IMR-90 (cell line): Measurements from ENCODE around the gene SAMM50. TPM values are rescaled to one million over a fixed set of nuclear protein-coding genes. Genes with fewer than 3 reads are reported as not detected.

Source experiments
- ATAC-seq: fragments of 200-7000 bp; cut with Tn5 transposase; 2 replicates; pipeline ENCODE4 v1.9.1; 2020; ENCODE audit warnings: low read depth, mild to moderate bottlenecking, moderate library complexity
- BruUV-seq: library from RNA; stranded (reverse); fragments of 400-500 nt; replicated peaks from 2 replicates; lab custom pipeline; 2021; lab: Mats Ljungman, UMichigan
- CTCF ChIA-PET: fragments of 300-600 bp; formaldehyde crosslinking; extraction: SDS; loops from one replicate; lab custom pipeline; 2021; ENCODE audit warnings: antibody characterized with exemption; lab: Yijun Ruan, JAX
- POLR2A ChIA-PET: fragments of 300-600 bp; sonication (Branson Sonifier 250); formaldehyde crosslinking; loops from one replicate; lab custom pipeline; 2022; ENCODE audit warnings: antibody characterized with exemption; ENCODE audit not compliant: unreplicated experiment; lab: Charles Lee
- DNase-seq: peaks from one replicate; pipeline ENCODE4 v3.0.0; 2013
- H2AFZ ChIP-seq: replicated peaks from 2 replicates; pipeline ENCODE3; 2013; ENCODE audit warnings: low read length, mild to moderate bottlenecking; ENCODE audit not compliant: poor library complexity
- H2AK5ac ChIP-seq: 2 replicates; pipeline ENCODE4 v1.6.1; 2013; ENCODE audit warnings: low read depth, low read length, inconsistent platforms
- H2AK9ac ChIP-seq: replicated peaks from 2 replicates; pipeline ENCODE3; 2013; ENCODE audit warnings: mild to moderate bottlenecking, low read depth, low read length, moderate library complexity; ENCODE audit not compliant: poor library complexity
- H2BK120ac ChIP-seq: 2 replicates; pipeline ENCODE4 v1.6.1; 2013; ENCODE audit warnings: low read depth, low read length, inconsistent platforms
- H2BK15ac ChIP-seq: 3 replicates; pipeline ENCODE4 v1.6.1; 2013; ENCODE audit warnings: low read depth, low read length, inconsistent platforms
- H2BK20ac ChIP-seq: 2 replicates; pipeline ENCODE4 v1.6.1; 2013; ENCODE audit warnings: low read depth, mild to moderate bottlenecking, inconsistent platforms, low read length, moderate library complexity
- H2BK5ac ChIP-seq: 2 replicates; pipeline ENCODE4 v1.6.1; 2013; ENCODE audit warnings: mild to moderate bottlenecking, low read depth, low read length, inconsistent platforms; ENCODE audit not compliant: poor library complexity, severe bottlenecking
- H3K14ac ChIP-seq: replicated peaks from 2 replicates; pipeline ENCODE4 v1.6.1; 2013; ENCODE audit warnings: low read depth, low read length, inconsistent platforms
- H3K18ac ChIP-seq: 2 replicates; pipeline ENCODE4 v1.6.1; 2013; ENCODE audit warnings: low read depth, low read length, control low read depth
- H3K23ac ChIP-seq: 2 replicates; pipeline ENCODE4 v1.6.1; 2013; ENCODE audit warnings: low read depth, low read length, inconsistent platforms
- H3K27ac ChIP-seq: 2 replicates; pipeline ENCODE4 v1.5.1; 2013; ENCODE audit warnings: mild to moderate bottlenecking, control low read depth, low read length; ENCODE audit not compliant: insufficient read depth
- H3K27me3 ChIP-seq: 2 replicates; pipeline ENCODE4 v1.6.1; 2013; ENCODE audit warnings: low read length; ENCODE audit not compliant: control insufficient read depth, insufficient read depth
- H3K36me3 ChIP-seq: 2 replicates; pipeline ENCODE4 v1.6.1; 2013; ENCODE audit warnings: low read length, mixed read lengths; ENCODE audit not compliant: control insufficient read depth, insufficient read depth
- H3K4ac ChIP-seq: 2 replicates; pipeline ENCODE4 v1.6.1; 2013; ENCODE audit warnings: low read depth, low read length, inconsistent platforms
- H3K4me1 ChIP-seq: 2 replicates; pipeline ENCODE4 v1.6.1; 2013; ENCODE audit warnings: low read length, mixed read lengths; ENCODE audit not compliant: control insufficient read depth, insufficient read depth
- H3K4me2 ChIP-seq: 2 replicates; pipeline ENCODE4 v1.6.1; 2013; ENCODE audit warnings: low read depth, mild to moderate bottlenecking, control low read depth, low read length, moderate library complexity
- H3K4me3 ChIP-seq: 2 replicates; pipeline ENCODE4 v1.5.1; 2013; ENCODE audit warnings: low read depth, mild to moderate bottlenecking, control low read depth, low read length, moderate library complexity; ENCODE audit not compliant: insufficient read depth
- H3K56ac ChIP-seq: 2 replicates; pipeline ENCODE4 v1.6.1; 2013; ENCODE audit warnings: low read length, inconsistent platforms; ENCODE audit not compliant: insufficient read depth; ENCODE audit errors: extremely low read depth
- H3K79me1 ChIP-seq, 2 experiments: 2 replicates each; pipeline ENCODE4 v1.6.1; 2013; ENCODE audit warnings: low read length in 2 of 2, inconsistent platforms in 1 of 2, low read depth in 1 of 2
- H3K9ac ChIP-seq: 2 replicates; pipeline ENCODE4 v1.6.1; 2013; ENCODE audit warnings: low read depth, low read length, control low read depth
- H3K9me1 ChIP-seq: 2 replicates; pipeline ENCODE4 v1.6.1; 2013; ENCODE audit warnings: low read length, inconsistent platforms; ENCODE audit not compliant: insufficient read depth
- H3K9me3 ChIP-seq: 2 replicates; pipeline ENCODE4 v1.6.1; 2013; ENCODE audit warnings: low read length; ENCODE audit not compliant: control insufficient read depth, insufficient read depth
- H4K20me1 ChIP-seq: 2 replicates; pipeline ENCODE4 v1.6.1; 2013; ENCODE audit warnings: low read length, inconsistent platforms; ENCODE audit not compliant: insufficient read depth
- H4K5ac ChIP-seq: 2 replicates; pipeline ENCODE4 v1.6.1; 2013; ENCODE audit warnings: mild to moderate bottlenecking, low read depth, low read length, control low read depth
- H4K8ac ChIP-seq, 2 experiments: 2 replicates each; pipeline ENCODE4 v1.6.1; 2013; ENCODE audit warnings: low read depth in 2 of 2, low read length in 2 of 2, control low read depth in 1 of 2, inconsistent platforms in 1 of 2
- H4K91ac ChIP-seq: 2 replicates; pipeline ENCODE4 v1.6.1; 2013; ENCODE audit warnings: low read depth, low read length, inconsistent platforms; ENCODE audit not compliant: insufficient read depth
- BHLHE40 ChIP-seq: fragments of 150-350 bp; IDR thresholded peaks from 2 replicates; pipeline ENCODE4 v1.6.1; 2016; ENCODE audit warnings: mild to moderate bottlenecking, low read depth, low read length
- CHD1 ChIP-seq: IDR thresholded peaks from 2 replicates; pipeline ENCODE4 v1.6.1; 2012; ENCODE audit warnings: low read depth, low read length, improper control_type of control experiment
- FOS ChIP-seq: fragments of 150-350 bp; IDR thresholded peaks from 2 replicates; pipeline ENCODE4 v1.6.1; 2016; ENCODE audit warnings: low read depth, low read length
- MAFK ChIP-seq: IDR thresholded peaks from 2 replicates; pipeline ENCODE4 v1.6.1; 2012; ENCODE audit warnings: low read depth, low read length, improper control_type of control experiment
- MAZ ChIP-seq: IDR thresholded peaks from 2 replicates; pipeline ENCODE4 v1.6.1; 2012; ENCODE audit warnings: low read depth, mild to moderate bottlenecking, low read length, improper control_type of control experiment, moderate library complexity, borderline replicate concordance
- RAD21 ChIP-seq: IDR thresholded peaks from 2 replicates; pipeline ENCODE4 v1.6.1; 2012; ENCODE audit warnings: low read length, improper control_type of control experiment
- RCOR1 ChIP-seq: IDR thresholded peaks from 2 replicates; pipeline ENCODE4 v1.6.1; 2012; ENCODE audit warnings: mild to moderate bottlenecking, low read length, improper control_type of control experiment; ENCODE audit not compliant: insufficient replicate concordance
- RFX5 ChIP-seq: IDR thresholded peaks from 2 replicates; pipeline ENCODE4 v1.8.0; 2012; ENCODE audit warnings: low read depth, mild to moderate bottlenecking, low read length, moderate library complexity
- SMC3 ChIP-seq: fragments of 150-350 bp; IDR thresholded peaks from 2 replicates; pipeline ENCODE4 v1.6.1; 2016; ENCODE audit warnings: low read depth, mild to moderate bottlenecking, antibody characterized with exemption, low read length, moderate library complexity
- WGBS, 2 experiments: methylation state at CpG; one replicate each; pipeline versions ENCODE4 v1.1.5 to v1.1.7; 2013; ENCODE audit warnings: missing lambda C conversion rate in 2 of 2; ENCODE audit not compliant: insufficient read length in 1 of 2; ENCODE audit errors: extremely low coverage in 2 of 2; 5-methylcytosine and 5-hydroxymethylcytosine counted together
- dilution Hi-C: fragments of 300-500 bp; cut with HindIII; formaldehyde crosslinking; loops from one replicate; pipeline ENCODE4 v1.14.3; 2018; ENCODE audit warnings: low sequenced_read_pairs; ENCODE audit not compliant: unreplicated experiment
- in situ Hi-C: fragments of 300-500 bp; cut with MboI; formaldehyde crosslinking; loops from 3 replicates; pipeline ENCODE4 v1.14.3; 2019; ENCODE audit warnings: low sequenced_read_pairs, inconsistent platforms, mixed read lengths
- intact Hi-C: fragments of 100-400 bp; cut with micrococcal nuclease; formaldehyde crosslinking; loops from 2 replicates; pipeline ENCODE4 v1.10.0; 2022
- polyA plus RNA-seq, 3 experiments: library from polyadenylated mRNA; depleted of rRNA; stranded (reverse); fragments of >200 nt; gene quantifications; 2 replicates each; pipeline ENCODE4 v1.2.3, GENCODE V29; 2012; ENCODE audit warnings: low replicate concordance in 1 of 3
- total RNA-seq: library from RNA; depleted of rRNA; stranded (reverse); fragments of >200 nt; gene quantifications from 2 replicates; pipeline ENCODE4 v1.2.3, GENCODE V29; 2012
- TF ChIP-seq, protein P1 (sequence below): fragments of 150-350 bp; IDR thresholded peaks from 2 replicates; pipeline ENCODE4 v1.6.1; 2016; ENCODE audit warnings: low read depth, mild to moderate bottlenecking, low read length, moderate library complexity, borderline replicate concordance
- TF ChIP-seq, protein P2 (sequence below): fragments of 150-350 bp; IDR thresholded peaks from 2 replicates; pipeline ENCODE4 v1.6.1; 2017; ENCODE audit warnings: mild to moderate bottlenecking, antibody characterized with exemption, low read length, low read depth
- TF ChIP-seq, protein P3 (sequence below): conservative IDR thresholded peaks from 2 replicates; pipeline ENCODE4 v1.5.1; 2012; ENCODE audit warnings: mild to moderate bottlenecking, low read depth, low read length, improper control_type of control experiment

The SAMM50 gene
- total and polyA plus RNA-seq, 2 of the 4 experiments (the other 2 are of a cell fraction): 40.6 to 43.7 TPM

DNA sequence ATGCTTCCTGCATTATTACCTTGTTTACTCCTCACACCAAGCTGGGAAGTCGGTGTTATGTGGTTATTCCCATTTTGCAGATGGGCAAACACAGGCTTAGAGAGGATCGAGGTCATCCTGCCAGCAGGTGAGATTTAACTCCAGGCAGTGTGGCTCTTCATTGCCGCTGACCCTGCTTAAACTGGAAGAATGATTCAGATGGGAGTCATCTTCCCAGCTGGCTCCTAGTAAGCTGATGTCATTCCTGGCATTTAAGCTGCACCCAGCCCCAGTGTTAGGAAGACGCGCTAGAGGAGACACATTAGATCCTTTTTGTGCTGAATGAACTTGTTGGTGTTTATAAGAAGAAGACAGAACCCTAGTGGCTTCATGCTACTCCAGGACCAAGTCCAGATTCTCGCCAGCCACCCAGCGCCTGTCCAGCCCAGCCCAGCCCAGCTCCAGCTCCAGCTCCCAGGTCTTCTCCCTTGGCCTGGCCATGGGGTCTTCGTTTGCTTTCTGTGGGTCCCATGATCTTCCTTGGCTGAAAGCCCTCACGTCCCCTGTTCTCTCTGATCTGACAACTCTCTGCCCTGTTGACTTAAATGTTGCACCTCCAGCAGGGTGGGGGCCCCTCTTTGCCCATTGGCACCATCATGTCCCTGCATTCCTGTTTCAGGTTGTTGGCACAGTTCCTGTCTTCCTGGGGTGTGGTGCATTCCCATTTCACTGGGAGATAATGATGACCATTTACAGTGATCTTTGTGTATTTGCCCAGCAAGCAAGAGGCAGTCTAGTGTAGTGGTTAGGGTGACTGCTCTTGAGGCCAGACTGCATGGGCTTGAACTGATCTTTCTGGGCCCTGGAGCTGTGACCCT, 82.5 kb downstream of the SAMM50 start:
- H3K4ac ChIP-seq: peak overlapping the region; percentile 49
- DNase-seq (peak; percentile 97), ATAC-seq (peak; percentile 96)
- no peak overlapping the region for H3K23ac ChIP-seq
- H2BK15ac ChIP-seq: peak overlapping the region; percentile 9; the same call in 1 of the 3 replicates
- H2BK120ac ChIP-seq: peak overlapping the region; percentile 31; the same call in 1 of the 2 replicates
- H2AFZ ChIP-seq: peak overlapping the region; percentile 55
- peak overlapping the region; percentile 64 for H2BK20ac ChIP-seq
- intact Hi-C loops (no loop called here), dilution Hi-C loops (no loop called here), in situ Hi-C loops (no loop called here)
- ChIA-PET POLR2A (no interaction called here), CTCF (no interaction called here)
- peak overlapping the region in 1 of 2 experiments; percentile 24; a peak in 1 of 4 replicates for H4K8ac ChIP-seq
- no peaks in the 10 kb centered on the region for H3K36me3 ChIP-seq
- no peaks in the 10 kb centered on the region for H3K27me3 ChIP-seq
- peak overlapping the region; percentile 54 for H3K27ac ChIP-seq
- H3K4me2 ChIP-seq: peak overlapping the region; percentile 56
- WGBS, 2 experiments: 17% methylated on average over 3 of the region's 9 CpGs; no CpG with 5 or more reads in 1 of the 2 experiments
- BruUV-seq: no TSS peak
- peak overlapping the region; percentile 48 for H2AK5ac ChIP-seq
- peak overlapping the region; percentile 16 for H3K18ac ChIP-seq
- no peaks in the 10 kb centered on the region for H3K9me3 ChIP-seq
- H3K9ac ChIP-seq: peak overlapping the region; percentile 1; the same call in 1 of the 2 replicates
- H2BK5ac ChIP-seq: peak overlapping the region; percentile 42
- H3K79me1 ChIP-seq: peaks cover 12 to 39% of the 10 kb centered on the region in 2 experiments; a peak in 3 of 4 replicates
- no peak overlapping the region for H3K4me3 ChIP-seq
- peak overlapping the region; percentile 7 for H4K91ac ChIP-seq
- peaks cover 10% of the 10 kb centered on the region for H3K4me1 ChIP-seq
- H3K56ac ChIP-seq: no peak overlapping the region
- H2AK9ac ChIP-seq: peak overlapping the region; percentile 18
- peaks cover 11% of the 10 kb centered on the region; the same call in 1 of the 2 replicates for H4K20me1 ChIP-seq
- H4K5ac ChIP-seq: 0 out of 2 replicates have a peak overlapping the region, but pooled peaks have one; percentile 3
- peak overlapping the region; percentile 53; the same call in 1 of the 2 replicates for H3K14ac ChIP-seq
- peaks cover 10% of the 10 kb centered on the region for H3K9me1 ChIP-seq
- TF ChIP-seq RCOR1 (peak; percentile 98), MAZ (no peak), RFX5 (no peak), SMC3 (no peak), RAD21 (peak; percentile 19), BHLHE40 (0 out of 2 replicates have a peak, but pooled peaks have one; percentile 25), MAFK (peak; percentile 63; the same call in 1 of the 2 replicates), FOS (peak; percentile 96), CHD1 (no peak)
- TF ChIP-seq, protein P1, sequence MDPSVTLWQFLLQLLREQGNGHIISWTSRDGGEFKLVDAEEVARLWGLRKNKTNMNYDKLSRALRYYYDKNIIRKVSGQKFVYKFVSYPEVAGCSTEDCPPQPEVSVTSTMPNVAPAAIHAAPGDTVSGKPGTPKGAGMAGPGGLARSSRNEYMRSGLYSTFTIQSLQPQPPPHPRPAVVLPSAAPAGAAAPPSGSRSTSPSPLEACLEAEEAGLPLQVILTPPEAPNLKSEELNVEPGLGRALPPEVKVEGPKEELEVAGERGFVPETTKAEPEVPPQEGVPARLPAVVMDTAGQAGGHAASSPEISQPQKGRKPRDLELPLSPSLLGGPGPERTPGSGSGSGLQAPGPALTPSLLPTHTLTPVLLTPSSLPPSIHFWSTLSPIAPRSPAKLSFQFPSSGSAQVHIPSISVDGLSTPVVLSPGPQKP: no peak
- TF ChIP-seq, protein P2, sequence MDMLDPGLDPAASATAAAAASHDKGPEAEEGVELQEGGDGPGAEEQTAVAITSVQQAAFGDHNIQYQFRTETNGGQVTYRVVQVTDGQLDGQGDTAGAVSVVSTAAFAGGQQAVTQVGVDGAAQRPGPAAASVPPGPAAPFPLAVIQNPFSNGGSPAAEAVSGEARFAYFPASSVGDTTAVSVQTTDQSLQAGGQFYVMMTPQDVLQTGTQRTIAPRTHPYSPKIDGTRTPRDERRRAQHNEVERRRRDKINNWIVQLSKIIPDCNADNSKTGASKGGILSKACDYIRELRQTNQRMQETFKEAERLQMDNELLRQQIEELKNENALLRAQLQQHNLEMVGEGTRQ: no peak
- TF ChIP-seq, protein P3, sequence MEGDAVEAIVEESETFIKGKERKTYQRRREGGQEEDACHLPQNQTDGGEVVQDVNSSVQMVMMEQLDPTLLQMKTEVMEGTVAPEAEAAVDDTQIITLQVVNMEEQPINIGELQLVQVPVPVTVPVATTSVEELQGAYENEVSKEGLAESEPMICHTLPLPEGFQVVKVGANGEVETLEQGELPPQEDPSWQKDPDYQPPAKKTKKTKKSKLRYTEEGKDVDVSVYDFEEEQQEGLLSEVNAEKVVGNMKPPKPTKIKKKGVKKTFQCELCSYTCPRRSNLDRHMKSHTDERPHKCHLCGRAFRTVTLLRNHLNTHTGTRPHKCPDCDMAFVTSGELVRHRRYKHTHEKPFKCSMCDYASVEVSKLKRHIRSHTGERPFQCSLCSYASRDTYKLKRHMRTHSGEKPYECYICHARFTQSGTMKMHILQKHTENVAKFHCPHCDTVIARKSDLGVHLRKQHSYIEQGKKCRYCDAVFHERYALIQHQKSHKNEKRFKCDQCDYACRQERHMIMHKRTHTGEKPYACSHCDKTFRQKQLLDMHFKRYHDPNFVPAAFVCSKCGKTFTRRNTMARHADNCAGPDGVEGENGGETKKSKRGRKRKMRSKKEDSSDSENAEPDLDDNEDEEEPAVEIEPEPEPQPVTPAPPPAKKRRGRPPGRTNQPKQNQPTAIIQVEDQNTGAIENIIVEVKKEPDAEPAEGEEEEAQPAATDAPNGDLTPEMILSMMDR: no peak
